Measurements from ENCODE around the gene ZNF70.

ZNF70 gene

DNA sequence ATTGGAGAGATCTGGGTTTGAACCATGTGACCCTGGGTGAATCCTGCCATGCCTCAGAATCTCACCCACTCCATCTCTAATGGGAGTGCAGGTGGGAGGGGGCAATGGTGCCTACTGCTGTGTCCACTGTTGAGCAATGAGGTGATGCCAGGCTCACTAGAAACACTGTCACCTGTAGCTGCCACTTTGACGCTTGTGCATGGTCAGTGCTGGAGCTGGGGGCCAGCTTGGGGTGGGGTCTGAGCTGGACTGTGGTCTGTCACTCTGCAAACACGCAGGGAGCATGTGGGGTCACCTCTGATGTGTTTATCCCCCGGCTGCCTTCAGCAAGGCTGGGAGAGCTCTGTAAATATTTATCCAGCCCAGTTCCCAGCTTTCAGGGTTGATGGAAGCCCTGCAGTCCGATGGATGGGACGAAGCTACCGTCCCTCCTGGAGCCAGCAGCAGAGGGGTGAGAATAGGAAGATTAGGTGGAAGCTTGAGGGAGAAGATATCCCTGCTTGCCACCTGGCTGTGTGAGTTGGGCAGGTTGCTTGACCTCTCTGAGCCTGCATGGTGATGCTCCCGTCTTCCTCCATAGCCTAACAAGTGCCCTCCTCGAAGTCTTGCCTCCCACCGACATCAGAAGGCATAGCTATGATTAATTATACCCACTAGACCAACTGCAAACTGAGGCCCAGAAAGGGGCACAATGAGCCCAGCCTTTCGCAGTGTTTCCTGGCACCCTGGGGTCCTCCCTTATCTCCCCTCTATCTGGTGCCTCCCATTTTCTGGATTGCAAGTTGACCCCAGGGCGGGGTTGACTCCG is 23.4 kb upstream of the ZNF70 start:
- TF ChIP-seq GATA1 (IDR thresholded peaks at IDR 0.05; ENCODE audit: low read depth, low read length) (no peak), POLR2A (IDR thresholded peaks at IDR 0.05; ENCODE audit: low read length) (no peak)
- DNase-seq = no peak

DNA sequence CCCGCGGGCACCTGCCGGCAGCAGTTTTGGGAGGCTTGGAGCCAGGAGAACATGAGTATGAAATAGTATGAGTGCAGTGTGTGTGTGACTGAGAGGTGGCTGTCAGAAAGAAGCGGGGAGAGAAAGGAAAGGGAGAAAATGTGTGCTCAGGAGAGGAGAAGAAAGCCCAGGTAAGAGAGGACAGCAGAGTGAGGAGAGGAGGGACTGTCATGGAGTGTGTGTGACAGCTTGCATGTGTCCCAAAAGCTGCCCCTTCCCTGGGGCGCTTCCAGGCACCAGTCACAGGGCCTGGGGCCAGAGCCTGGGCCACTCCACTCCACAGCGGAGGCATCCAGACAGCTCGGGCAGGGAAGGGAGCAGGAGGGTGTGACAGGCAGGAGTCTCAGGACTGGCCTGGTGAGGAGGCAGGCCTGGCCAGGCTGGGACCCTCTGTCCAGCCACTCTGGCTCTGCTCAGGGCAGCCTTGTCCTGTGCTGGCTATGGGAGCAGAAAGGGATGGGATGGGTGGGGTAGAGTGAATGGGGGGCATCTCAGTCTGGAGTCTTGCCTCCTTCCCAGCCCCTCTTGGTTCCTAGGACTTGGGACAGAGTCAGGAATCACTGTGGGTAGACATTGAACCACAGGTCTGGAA is 22.7 kb upstream of the ZNF70 start:
- TF ChIP-seq POLR2A (IDR thresholded peaks at IDR 0.05; ENCODE audit: low read length) (no peak), GATA1 (IDR thresholded peaks at IDR 0.05; ENCODE audit: low read depth, low read length) (no peak)
- no peak for DNase-seq

DNA sequence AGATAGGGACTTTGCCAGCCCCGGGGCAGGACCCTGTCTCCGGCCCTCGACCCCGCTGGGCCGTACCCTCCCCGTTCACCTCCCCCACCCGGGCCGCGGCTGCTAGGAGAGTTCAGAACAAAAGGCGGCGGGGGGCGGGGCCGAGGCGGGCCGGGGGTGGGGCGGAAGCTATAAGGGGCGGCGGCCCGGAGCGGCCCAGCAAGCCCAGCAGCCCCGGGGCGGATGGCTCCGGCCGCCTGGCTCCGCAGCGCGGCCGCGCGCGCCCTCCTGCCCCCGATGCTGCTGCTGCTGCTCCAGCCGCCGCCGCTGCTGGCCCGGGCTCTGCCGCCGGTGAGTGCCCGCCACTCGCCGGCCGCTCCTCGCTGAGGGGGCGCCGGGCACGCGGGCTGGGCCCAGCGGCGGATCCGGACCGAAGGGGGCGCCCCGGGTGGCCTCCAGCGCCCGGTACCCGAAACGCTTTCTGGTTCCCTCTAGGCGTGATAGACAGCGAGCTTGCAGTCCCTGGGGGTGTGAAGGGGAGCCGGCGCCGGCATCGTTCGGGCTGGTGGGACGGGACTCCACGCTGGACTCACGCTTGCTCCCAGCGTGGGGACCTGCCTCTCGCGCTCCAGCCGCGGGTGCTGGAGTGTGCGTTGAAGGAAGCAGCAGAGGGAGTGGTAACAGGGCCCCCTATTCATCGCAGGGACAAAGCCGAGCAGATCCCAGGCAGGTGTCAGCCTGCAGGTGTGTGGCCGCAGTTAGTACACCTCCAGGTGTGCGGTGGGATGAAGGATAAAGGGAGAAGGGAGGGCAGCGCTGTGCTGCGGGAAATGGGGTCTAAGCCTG is 21.9 kb upstream of the ZNF70 start, which contains the start of gene MMP11:
TSS of gene MMP11 (plus strand) at position 201 of the 825 bp plus-strand sequence. CDS start at position 223, 22 bp downstream.
- no peak for TF ChIP-seq GATA1 (IDR thresholded peaks at IDR 0.05; ENCODE audit: low read depth, low read length)
- no peak for TF ChIP-seq POLR2A (IDR thresholded peaks at IDR 0.05; ENCODE audit: low read length)
- DNase-seq = peak; percentile 55

DNA sequence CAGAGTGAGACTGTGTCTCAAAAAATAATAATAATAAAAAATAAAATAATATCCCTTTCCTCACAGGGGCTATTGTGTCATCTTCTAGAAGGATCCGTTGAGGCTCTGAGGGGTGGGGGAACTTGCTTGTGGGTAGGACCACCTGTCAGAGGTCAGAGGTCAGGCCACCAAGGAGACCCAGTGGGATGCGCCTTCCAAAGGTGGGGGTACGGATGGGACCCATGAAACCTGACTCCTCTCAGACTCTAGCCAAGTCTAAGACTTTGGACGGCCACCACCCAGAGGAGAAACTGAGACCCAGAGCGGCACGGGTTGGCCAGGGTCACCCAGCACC is 21.4 kb upstream of the ZNF70 start:
- DNase-seq = no peak

DNA sequence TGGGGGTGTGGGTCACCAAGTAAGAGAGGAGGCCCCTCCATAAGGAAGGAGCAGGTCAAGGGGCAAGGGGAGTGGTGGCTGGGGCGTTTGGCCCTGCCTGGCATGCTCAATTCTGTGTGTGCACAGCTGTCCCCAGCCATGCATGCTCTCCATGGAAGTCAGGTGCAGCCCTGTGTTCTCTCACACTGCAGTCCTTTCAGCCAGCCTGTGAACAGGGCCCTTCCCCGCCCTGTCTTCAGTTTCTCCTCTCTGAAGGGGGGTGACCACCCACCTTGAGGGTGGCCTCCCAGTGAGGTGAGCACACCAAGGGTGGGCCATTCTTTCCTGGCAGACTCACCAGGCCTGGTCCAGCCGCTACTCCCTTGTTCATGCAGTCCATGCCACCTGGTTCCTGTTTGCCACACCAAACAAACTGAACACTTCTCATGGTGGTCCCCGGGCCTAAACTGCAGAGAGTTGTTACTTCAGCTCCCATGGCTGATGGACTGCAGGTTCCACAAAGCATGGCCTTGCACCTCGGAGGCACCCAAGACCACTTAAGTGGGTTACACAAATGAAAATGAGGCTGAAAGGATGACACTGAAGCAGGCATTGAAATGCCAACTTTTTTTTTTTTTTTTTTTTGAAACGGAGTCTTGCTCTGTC is 18.5 kb upstream of the ZNF70 start:
- DNase-seq = no peak
- TF ChIP-seq GATA1 (IDR thresholded peaks at IDR 0.05; ENCODE audit: low read depth, low read length) (no peak), POLR2A (IDR thresholded peaks at IDR 0.05; ENCODE audit: low read length) (no peak)

More for the DNA sequence above, 21.4 kb upstream of the ZNF70 start:
- no peak for TF ChIP-seq GATA1 (IDR thresholded peaks at IDR 0.05; ENCODE audit: low read depth, low read length)
- TF ChIP-seq POLR2A (IDR thresholded peaks at IDR 0.05; ENCODE audit: low read length) = no peak

DNA sequence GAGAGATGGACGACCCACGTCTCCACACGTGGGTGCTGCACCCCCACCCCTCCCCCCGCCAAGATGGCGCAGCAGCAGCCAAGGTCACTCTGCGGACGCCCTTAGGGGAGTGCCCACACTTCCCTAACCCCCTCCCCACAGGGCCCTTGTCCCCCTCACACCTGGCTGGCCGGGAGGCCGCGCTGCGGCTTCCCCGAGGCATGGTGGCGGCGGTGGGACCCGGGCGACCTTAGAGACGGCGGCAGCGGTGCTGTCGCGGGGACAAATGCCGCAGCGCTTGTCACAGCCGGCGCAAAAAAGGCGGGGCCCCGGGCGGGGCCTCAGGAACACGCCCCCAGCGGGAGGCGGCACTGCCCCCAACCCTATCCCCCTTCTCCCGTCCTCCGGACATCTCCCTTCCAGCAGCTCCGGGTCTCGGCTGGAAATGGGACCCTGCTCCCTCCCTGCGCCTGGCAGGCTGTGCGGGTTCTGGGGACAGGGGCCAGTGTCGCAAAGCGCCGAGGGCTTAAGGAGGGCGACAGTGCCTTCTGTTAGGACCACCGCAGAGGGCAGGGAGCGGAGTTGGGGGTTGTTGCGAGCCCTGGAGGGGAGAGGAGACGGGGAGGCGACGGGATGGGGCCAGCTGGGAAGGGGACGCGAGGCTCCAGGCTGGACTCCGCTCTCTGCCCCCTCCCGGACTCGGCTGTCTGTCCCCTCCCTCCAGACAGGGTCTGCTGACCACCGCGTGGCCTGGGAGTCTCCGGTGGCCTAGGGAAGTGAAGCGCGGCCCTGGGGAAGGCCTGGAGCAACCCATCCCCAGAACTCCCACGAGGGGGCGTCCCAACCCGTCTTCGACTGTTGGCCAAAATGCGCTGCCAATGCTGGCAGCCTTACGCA is 17.0 kb upstream of the ZNF70 start, which contains the start of gene CHCHD10:
TSS of gene CHCHD10 (minus strand) at position 300 of the 876 bp plus-strand sequence. CDS start at position 202, 98 bp downstream.
- no peak for TF ChIP-seq GATA1 (IDR thresholded peaks at IDR 0.05; ENCODE audit: low read depth, low read length)
- TF ChIP-seq POLR2A (IDR thresholded peaks at IDR 0.05; ENCODE audit: low read length) = peak; percentile 64
- peak; percentile 77 to 81 for DNase-seq

DNA sequence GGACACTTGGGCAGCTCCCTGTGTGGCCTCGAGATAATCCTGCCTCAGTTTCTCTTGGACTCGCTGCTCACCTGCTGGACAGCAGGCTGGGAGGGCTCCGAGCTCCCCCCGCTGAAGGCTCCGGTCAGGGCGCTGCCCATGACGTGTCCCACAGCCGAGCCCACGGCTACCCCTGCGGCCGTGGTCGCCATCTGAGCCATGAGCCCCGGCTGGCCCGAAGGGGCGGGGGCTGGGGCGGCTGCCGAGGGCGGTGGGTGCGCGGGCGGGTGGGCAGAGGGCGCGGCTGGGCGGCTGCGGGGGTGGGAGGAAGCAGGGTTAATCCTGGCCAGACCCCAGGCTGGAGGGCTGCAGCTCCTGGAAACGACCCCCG is 16.4 kb upstream of the ZNF70 start:
- TF ChIP-seq GATA1 (IDR thresholded peaks at IDR 0.05; ENCODE audit: low read depth, low read length) (no peak), POLR2A (IDR thresholded peaks at IDR 0.05; ENCODE audit: low read length) (no peak)
- no peak for DNase-seq

DNA sequence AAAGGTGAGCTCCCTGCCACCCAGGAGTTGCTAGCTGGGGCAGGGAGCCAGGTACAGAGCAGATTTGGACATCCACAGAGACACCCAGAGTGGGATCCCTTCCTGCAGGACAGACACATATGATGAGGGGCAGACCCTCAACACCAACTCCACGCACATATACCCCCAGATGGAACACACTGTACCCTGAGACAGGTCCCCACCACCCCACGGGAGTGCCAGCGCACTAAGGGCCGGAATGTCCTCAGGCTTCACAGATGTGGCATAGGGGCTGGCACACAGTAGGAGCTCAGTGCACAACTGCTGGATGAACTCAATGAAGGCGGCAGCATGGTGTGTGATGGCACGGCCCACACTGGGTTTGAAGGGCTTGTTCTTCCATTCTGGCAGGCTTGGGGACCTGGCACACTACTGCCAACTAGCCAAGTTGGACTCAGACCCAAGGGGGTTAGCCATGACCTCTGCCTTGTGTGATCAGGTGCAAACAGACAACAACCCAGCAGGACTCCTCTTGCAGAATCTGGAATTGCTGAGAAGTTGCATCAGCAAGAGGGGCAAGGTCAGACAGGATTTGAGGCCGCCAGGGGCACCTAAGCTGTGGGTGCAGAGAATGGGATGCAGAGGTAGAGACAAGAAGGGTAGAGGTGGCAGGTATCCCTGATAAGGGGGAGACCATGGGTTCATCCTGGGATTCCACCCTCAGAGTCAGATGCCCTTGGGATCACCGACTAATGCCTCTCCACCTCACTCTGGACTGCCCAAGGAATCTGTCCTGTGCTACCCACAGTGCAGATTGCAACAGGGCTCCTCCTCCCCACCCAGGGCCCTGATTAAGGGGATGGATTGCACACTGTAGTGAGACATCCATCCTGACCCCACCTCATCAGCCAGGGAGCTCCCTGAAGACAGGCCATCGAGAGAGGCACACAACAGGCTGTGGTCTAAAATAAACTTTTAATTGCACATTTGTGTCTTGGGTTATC is 14.3 kb upstream of the ZNF70 start:
- no peak for TF ChIP-seq POLR2A (IDR thresholded peaks at IDR 0.05; ENCODE audit: low read length)
- no peak for TF ChIP-seq GATA1 (IDR thresholded peaks at IDR 0.05; ENCODE audit: low read depth, low read length)
- DNase-seq = peak; percentile 23 to 52

DNA sequence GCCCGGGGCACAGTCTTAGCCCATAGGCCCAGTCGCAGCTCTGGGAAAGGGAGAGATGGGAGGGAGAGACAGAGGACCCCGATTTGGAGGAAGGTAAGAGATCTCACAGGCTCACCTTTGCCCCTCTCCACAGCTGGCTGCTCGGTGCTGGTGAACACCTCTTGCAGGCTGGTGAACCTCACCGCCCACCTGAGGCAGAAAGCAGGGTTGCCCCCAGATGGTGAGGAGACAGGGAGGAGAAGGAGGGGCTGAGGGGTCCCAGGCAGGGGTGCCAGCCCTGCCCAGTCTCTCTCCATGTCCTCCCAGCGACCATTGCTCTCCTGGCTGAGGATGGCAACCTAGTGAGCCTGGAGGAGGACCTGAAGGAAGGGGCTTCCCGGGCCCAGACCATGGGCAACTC is 13.0 kb upstream of the ZNF70 start:
- TF ChIP-seq GATA1 (IDR thresholded peaks at IDR 0.05; ENCODE audit: low read depth, low read length) (no peak), POLR2A (IDR thresholded peaks at IDR 0.05; ENCODE audit: low read length) (no peak)
- DNase-seq = no peak

DNA sequence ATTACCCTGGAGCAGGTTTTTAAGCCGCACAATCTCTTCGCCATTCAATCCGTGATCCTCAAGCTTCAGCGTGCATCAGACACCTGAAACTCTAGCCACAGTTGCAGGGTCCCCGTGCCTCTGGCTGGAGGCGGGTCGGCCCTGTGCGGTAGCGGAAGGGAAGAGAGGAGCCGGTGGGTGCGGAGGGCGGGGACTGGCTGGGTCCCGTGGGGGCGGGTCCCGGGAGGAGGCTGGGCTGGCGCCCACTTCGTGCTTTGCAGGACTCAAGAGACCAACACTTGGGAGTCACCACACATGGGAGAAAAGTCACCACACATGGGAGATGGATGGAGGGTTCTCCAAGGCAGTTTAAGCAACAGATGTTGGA is 12.7 kb upstream of the ZNF70 start:
- DNase-seq = peak; percentile 14 to 20
- no peak for TF ChIP-seq GATA1 (IDR thresholded peaks at IDR 0.05; ENCODE audit: low read depth, low read length)
- TF ChIP-seq POLR2A (IDR thresholded peaks at IDR 0.05; ENCODE audit: low read length) = no peak

DNA sequence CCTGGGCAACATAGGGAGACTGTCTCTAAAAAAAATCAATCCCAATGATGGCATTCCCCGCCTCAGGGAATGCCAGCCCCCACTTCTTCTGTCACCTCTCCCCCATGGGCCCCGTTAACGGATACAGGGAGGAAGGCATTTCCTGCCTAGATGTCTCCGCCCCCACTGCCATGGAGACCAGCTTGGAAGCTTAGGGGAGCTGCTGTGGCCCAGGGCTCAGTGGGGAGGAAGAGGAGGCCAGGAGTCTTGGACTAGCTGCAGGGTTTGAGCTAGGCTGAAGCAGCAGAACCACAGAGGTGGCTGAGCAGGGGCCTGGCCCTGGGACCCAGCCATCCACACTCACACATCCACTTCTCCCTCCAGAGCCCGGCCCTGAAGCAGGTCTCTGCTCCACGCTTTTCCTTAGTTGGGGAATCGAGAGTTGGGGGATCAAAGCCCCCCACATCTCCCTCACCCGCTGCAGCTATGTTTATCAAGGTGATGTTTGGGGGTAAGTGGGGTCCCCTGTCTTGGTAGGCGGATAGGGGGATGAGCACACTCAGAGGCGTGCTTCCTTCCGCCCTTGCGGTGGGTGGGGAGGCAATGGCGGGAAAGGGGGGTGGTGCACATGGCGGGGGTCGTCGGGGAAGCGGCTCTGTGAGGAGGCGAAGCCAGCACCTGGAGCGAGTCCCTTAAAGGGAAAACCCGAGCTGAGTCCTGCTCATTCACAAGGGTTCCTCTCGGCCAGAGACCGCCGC is 12.1 kb upstream of the ZNF70 start, which contains the start of gene C22orf15:
TSS of gene C22orf15 (plus strand) at position 149 of the 737 bp plus-strand sequence. CDS start at position 466, 317 bp downstream.
- no peak for DNase-seq
- TF ChIP-seq GATA1 (IDR thresholded peaks at IDR 0.05; ENCODE audit: low read depth, low read length) (no peak), POLR2A (IDR thresholded peaks at IDR 0.05; ENCODE audit: low read length) (no peak)

Data from erythroblast (primary cell).